ENCODE data around the gene MRTFA. TPM values are rescaled to one million over a fixed set of nuclear protein-coding genes. Genes with fewer than 3 reads are reported as not detected.

MRTFA gene
- total and polyA plus RNA-seq, 2 of the 13 experiments (the other 11 are each of a cell fraction or from before 2014, with no cell fraction given): 2.4 to 8.2 TPM

DNA sequence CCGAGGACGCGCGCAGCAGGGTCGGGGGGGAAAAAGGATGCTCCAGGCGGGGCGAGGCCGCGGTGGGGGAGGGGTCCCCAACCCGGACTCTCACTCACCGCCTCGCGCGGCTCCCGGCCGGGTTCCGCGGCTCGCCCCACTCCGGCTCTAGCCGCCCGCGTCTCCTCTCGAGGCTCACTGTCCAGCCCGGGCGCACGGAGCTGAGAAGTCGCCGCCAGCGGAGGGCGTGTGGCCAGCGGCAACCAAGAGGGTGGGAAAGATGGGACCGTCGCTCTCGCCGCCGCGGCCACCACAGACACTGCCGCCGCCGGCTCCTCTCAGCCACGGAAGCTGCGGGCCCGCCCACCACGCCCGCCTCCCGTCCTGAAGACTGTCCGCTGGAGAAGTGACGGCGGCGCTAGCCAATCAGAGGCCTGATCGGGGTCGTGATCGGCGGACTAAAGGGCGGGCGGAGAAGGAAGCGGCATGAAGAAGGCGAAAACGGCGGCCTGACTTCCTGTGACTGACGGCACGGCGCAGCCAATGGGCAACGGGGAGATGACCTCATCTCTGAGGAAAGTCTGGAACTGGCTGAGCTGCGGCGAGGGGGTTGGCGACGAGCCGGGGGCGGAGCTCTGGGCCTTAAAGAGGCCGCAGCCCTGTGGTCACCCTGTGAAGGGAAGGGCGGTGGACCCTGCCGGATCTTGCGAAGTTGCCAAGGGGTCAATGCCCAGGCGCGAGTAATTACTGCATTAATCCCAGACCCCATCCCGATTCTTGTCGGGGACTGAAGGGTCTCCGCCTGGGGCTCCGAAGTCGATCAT, at the start of gene MRTFA (continued):
- TF ChIP-seq, protein P1, sequence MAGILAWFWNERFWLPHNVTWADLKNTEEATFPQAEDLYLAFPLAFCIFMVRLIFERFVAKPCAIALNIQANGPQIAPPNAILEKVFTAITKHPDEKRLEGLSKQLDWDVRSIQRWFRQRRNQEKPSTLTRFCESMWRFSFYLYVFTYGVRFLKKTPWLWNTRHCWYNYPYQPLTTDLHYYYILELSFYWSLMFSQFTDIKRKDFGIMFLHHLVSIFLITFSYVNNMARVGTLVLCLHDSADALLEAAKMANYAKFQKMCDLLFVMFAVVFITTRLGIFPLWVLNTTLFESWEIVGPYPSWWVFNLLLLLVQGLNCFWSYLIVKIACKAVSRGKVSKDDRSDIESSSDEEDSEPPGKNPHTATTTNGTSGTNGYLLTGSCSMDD (CRISPR knock-in tag; IDR thresholded peaks at IDR 0.05): no peak; the same call in 1 of the 2 replicates
- TF ChIP-seq GTF2F1 (IDR thresholded peaks at IDR 0.05; ENCODE audit: low read length) (0 out of 2 replicates have a peak, but pooled peaks have one; percentile 53), ZFAT (CRISPR knock-in tag; conservative IDR thresholded peaks at IDR 0.05) (no peak), KDM5B (CRISPR knock-in tag; IDR thresholded peaks at IDR 0.05; ENCODE audit: borderline replicate concordance) (peak; percentile 68; the same call in 1 of the 2 replicates), MYC (CRISPR knock-in tag; IDR thresholded peaks at IDR 0.05; ENCODE audit: borderline replicate concordance) (peak; percentile 71; the same call in 1 of the 2 replicates), ZIK1 (CRISPR knock-in tag; IDR thresholded peaks at IDR 0.05; ENCODE audit: borderline replicate concordance, low read depth) (no peak), KAT7 (CRISPR knock-in tag; IDR thresholded peaks at IDR 0.05; ENCODE audit: borderline replicate concordance) (peak; percentile 34; the same call in 1 of the 2 replicates), NONO (IDR thresholded peaks at IDR 0.05) (no peak), NONO (CRISPR knock-in tag; conservative IDR thresholded peaks at IDR 0.05) (peak; percentile 85), NFYB (CRISPR knock-in tag; IDR thresholded peaks at IDR 0.05) (peak; percentile 98), ZNF569 (CRISPR knock-in tag; IDR thresholded peaks at IDR 0.05; ENCODE audit: borderline replicate concordance) (peak; percentile 73; the same call in 1 of the 2 replicates), POLR2G (IDR thresholded peaks at IDR 0.05; ENCODE audit: low read depth, low read length) (peak; percentile 88), HNRNPL (IDR thresholded peaks at IDR 0.05; ENCODE audit: low read depth, low read length) (0 out of 2 replicates have a peak, but pooled peaks have one; percentile 11), ELF1 (CRISPR knock-in tag; IDR thresholded peaks at IDR 0.05) (peak; percentile 92), YEATS2 (CRISPR knock-in tag; IDR thresholded peaks at IDR 0.05; ENCODE audit: borderline replicate concordance) (peak; percentile 82; the same call in 1 of the 2 replicates), ZNF431 (CRISPR knock-in tag; IDR thresholded peaks at IDR 0.05; ENCODE audit: borderline replicate concordance, low read depth) (peak; percentile 61; the same call in 1 of the 2 replicates), NCOA5 (CRISPR knock-in tag; IDR thresholded peaks at IDR 0.05) (no peak), SP4 (CRISPR knock-in tag; IDR thresholded peaks at IDR 0.05) (peak; percentile 99), JUND (CRISPR knock-in tag; IDR thresholded peaks at IDR 0.05) (peak; percentile 73), ZNF724P (CRISPR knock-in tag; IDR thresholded peaks at IDR 0.05; ENCODE audit: borderline replicate concordance) (peak; percentile 83), DNMT1 (CRISPR knock-in tag; IDR thresholded peaks at IDR 0.05) (no peak), THAP11 (CRISPR knock-in tag; IDR thresholded peaks at IDR 0.05) (peak; percentile 82), SNAI1 (CRISPR knock-in tag; IDR thresholded peaks at IDR 0.05; ENCODE audit: borderline replicate concordance) (no peak)
- TF ChIP-seq, protein P2, sequence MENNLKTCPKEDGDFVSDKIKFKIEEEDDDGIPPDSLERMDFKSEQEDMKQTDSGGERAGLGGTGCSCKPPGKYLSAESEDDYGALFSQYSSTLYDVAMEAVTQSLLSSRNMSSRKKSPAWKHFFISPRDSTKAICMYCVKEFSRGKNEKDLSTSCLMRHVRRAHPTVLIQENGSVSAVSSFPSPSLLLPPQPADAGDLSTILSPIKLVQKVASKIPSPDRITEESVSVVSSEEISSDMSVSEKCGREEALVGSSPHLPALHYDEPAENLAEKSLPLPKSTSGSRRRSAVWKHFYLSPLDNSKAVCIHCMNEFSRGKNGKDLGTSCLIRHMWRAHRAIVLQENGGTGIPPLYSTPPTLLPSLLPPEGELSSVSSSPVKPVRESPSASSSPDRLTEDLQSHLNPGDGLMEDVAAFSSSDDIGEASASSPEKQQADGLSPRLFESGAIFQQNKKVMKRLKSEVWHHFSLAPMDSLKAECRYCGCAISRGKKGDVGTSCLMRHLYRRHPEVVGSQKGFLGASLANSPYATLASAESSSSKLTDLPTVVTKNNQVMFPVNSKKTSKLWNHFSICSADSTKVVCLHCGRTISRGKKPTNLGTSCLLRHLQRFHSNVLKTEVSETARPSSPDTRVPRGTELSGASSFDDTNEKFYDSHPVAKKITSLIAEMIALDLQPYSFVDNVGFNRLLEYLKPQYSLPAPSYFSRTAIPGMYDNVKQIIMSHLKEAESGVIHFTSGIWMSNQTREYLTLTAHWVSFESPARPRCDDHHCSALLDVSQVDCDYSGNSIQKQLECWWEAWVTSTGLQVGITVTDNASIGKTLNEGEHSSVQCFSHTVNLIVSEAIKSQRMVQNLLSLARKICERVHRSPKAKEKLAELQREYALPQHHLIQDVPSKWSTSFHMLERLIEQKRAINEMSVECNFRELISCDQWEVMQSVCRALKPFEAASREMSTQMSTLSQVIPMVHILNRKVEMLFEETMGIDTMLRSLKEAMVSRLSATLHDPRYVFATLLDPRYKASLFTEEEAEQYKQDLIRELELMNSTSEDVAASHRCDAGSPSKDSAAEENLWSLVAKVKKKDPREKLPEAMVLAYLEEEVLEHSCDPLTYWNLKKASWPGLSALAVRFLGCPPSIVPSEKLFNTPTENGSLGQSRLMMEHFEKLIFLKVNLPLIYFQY (CRISPR knock-in tag; IDR thresholded peaks at IDR 0.05; ENCODE audit: borderline replicate concordance): 0 out of 2 replicates have a peak, but pooled peaks have one; percentile 44
- TF ChIP-seq, protein P3, sequence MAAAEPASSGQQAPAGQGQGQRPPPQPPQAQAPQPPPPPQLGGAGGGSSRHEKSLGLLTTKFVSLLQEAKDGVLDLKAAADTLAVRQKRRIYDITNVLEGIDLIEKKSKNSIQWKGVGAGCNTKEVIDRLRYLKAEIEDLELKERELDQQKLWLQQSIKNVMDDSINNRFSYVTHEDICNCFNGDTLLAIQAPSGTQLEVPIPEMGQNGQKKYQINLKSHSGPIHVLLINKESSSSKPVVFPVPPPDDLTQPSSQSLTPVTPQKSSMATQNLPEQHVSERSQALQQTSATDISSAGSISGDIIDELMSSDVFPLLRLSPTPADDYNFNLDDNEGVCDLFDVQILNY (CRISPR knock-in tag; conservative IDR thresholded peaks at IDR 0.05): peak; percentile 13; the same call in 1 of the 2 replicates

Data from HepG2 (cell line).